Measurements from ENCODE around the gene PRR20G. TPM values are rescaled to one million over a fixed set of nuclear protein-coding genes. Genes with fewer than 3 reads are reported as not detected.
A peak's percentile ranks its signal among the peaks of the same experiment; 100 is the strongest.

The PRR20G gene
- polyA plus RNA-seq, 10 donors = not detected

GRCh38 chr3:127263586-127264231 lies 24.1 kb downstream of the PRR20G start:
- no peak for DNase-seq

DNA sequence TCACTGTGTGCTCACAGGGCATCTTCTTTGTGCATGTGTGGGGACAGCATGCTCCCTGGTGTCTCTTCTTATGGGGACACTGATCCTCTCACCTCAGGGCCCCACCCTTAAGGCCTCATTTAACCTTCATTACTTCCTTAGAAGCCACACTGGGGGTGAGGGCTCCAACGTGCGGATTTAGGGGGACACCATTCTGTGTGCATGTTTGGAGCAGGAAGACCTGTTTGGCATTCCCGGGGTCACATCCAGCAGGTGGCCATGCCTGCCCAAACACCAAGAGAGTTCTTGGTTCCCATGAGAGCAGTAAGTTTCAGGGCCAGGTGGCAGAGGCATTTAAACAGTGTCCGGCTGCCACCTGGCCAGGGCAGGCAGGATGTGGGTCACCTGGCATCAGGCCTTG lies 24.8 kb downstream of the PRR20G start:
- DNase-seq = no peak

DNA sequence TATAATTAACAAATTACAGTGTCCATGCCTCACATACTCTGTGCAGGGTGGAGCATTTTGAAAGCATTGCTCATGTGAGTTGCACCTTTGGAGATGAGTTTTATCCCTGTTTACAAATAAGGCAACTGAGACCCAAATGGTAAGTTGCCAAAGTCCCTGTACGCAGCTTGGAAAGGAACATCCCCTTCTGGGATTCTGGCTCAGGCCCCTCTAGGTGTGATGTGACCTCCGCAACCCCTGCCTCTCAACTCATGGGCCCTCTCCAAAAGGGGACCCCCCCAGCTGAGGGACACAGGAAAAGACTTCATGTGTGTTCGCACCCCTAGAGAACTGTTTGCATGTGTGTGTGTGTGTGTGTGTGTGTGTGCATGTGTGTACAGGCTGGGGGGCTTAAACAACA lies 25.3 kb downstream of the PRR20G start:
- no peak for DNase-seq

- DNase-seq = no peak
These were observed 25.9 kb downstream of the PRR20G start for GRCh38 chr3:127261925-127262324.

DNA sequence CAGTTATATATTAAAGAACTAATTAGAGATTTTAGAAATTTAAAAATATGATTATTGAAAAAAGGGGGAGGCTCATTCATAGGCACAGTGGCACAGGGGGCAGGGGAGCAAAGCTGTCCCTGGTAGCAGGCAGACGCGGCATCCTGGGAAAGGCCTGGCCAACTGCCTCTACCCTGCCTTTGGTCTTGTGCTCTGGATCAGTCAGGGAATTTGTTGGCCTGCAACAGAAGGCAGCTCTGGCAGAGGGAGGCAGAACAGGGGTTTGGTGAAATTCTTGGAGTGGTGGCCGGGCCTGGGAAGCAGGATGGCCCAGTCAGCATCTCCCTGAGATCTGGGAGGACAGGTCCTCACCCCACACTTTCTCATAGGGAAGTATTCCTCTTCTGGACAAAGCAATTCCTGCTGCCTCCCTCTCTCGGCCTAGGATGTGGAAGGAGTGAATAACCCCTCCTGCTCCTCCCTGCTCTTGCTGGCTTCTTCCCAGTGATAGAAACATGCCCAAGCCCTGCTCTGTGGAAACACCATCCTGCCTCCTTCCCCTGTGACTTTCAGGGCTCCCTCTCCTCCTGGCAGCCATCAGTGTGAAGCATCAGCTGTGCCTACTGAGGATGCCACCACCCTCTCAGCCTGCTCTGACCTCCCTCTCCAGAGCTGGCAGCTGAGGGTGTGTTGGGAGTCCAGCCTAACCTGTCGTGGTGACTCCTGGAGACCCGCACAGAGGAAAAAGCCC lies 26.9 kb downstream of the PRR20G start:
- DNase-seq = no peak

DNA sequence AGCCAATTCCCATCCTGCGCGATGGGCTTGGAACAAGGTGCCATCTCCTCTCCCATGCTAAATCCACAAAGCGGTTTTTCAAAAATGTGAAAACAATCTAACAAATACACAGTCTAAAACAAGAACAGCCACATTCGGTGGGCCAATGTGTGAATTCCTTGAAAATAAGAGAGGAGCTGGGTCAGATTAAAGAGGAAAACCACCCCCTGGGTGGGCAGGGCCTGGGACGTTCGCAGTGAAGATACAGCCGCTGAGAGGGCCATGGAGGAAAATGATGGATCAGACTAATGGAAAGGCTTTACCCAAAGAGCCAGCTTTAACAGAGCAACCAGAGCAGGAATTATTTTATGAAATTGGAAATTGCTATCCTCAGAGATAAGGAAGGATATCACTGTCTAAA lies 27.4 kb downstream of the PRR20G start:
- no peak for DNase-seq

DNA sequence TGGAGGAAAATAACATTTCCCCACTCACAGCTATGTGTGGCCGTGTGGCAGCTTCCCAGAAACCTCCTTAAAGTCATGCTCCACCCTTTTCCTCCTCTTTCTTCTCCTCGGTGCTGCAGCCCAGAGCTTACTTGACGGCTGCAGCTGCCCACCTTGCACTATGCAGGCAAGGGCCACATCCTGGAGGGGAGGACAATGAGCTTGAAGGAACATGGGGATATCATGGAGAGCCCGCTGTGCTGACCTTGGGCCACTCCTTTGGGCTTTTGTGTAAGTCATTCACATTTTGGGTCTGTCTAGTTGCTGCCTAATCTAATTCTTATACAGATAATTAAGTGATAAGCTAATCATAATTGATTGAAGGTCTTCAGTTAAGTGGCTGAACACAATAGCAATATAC lies 28.0 kb downstream of the PRR20G start:
- no peak for DNase-seq

GRCh38 chr3:127258733-127259132 lies 29.1 kb downstream of the PRR20G start:
- DNase-seq = peak in 2 of 3 donors; percentile 33 to 34

DNA sequence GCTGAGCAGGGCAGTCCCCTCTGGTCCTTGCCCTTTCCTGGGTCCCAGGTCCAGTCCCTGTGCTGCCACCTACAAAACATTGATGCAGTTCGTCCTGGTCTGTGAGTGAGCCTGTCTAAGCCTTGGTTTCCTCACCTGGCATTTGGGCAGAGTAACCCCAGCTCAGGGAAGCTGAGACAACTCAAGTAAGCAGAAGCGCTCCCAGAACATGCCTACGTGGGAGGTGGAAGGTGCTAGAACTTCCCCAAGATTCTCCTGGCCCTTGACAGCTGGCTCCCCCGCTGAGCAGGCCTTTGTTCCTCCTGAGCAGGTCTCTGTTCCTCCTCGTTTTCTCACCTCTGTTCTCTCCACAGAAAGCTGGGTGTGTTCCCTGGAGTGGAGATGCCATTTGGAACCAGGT lies 30.5 kb downstream of the PRR20G start:
- DNase-seq = no peak

- DNase-seq = no peak
These were observed 31.0 kb downstream of the PRR20G start for GRCh38 chr3:127256733-127257271.

GRCh38 chr3:127256138-127256537 lies 31.7 kb downstream of the PRR20G start:
- DNase-seq = peak in 1 of 3 donors; percentile 6

DNA sequence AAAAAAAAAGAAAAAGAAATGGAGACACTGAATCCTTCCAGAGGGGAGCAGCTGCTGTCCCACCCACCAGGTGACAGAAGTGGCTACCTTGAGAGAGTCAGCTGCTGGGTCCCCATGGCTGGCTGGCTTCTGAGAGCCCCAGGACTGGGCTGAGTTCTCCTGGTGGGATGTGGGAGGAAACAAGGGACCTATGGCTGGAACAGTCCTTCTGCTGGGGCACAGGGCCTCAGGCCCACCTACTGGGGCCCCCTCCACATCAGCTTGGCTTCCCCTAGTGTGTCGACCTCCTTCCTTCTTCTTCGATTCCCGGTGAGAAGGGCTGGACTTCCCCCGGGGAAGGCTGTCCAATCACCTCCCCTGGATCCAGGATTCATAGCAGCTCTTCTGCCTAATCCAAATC lies 32.3 kb downstream of the PRR20G start:
- no peak for DNase-seq

DNA sequence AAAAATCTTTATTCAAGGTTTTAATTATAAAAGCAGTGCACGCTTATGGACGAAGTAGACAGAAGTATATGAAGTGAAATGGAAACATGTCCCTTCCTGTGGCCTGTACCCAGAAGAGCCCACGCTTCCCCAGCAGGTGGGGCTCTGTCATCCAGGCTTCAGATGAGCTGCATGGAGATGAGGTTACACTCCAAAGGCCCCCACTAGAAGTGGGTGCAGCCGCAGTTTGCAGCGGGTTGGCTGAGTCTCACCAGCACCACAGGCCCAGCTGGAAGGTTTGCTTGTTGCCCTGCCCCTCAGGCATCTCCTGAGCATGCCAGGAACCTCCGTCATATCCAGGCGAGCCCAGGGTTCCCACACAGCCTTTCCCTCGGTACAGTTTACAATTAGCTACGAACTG lies 33.1 kb downstream of the PRR20G start:
- DNase-seq = peak in 1 of 3 donors; percentile 21

- DNase-seq = peak in 1 of 3 donors; percentile 11
These were observed 33.7 kb downstream of the PRR20G start for GRCh38 chr3:127254033-127254644.

- no peak for DNase-seq
These were observed 34.4 kb downstream of the PRR20G start for GRCh38 chr3:127253491-127253890.

DNA sequence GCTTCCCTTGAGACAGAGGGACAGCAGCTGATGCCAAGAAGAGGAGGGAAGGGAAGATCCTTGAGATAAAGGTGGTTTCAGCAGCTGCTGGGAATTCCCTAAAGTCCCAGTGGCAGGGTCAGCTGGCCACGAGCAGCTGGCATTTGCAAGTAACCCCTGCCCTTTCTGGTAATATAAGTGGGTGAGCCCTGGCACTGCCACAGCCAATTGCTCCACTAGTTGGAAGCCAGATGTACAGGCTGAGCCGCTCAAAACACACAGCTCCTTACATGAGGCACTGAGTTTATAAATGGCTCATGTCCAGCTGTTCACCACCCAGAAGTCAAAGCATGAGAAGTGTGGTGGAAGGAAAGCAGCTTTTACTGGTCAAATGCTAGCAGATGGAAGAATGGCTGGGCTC lies 35.4 kb downstream of the PRR20G start:
- no peak for DNase-seq

GRCh38 chr3:127250032-127250431 lies 37.8 kb downstream of the PRR20G start:
- no peak for DNase-seq

- DNase-seq = no peak
These were observed 40.6 kb downstream of the PRR20G start for GRCh38 chr3:127247292-127247691.

DNA sequence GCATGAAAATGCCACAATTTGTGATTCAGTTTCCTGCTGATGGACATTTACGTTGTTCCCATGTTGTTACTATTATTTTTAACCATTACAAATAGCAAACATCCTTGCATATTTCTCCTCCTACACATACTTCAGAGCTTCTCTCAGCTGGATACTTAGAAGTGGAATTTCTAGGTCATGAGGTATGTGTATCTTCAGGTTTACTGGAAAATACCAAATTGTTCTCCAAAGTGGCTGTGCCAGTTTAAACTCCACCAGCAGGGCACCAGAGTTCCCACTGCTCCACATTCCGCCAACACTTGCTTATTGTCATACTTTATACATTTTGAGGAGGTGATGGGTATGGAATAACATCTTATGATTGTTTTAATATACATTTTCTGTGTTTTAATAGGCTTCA lies 49.2 kb downstream of the PRR20G start:
- no peak for DNase-seq

GRCh38 chr3:127237835-127238234 lies 50.0 kb downstream of the PRR20G start:
- DNase-seq = no peak

DNA sequence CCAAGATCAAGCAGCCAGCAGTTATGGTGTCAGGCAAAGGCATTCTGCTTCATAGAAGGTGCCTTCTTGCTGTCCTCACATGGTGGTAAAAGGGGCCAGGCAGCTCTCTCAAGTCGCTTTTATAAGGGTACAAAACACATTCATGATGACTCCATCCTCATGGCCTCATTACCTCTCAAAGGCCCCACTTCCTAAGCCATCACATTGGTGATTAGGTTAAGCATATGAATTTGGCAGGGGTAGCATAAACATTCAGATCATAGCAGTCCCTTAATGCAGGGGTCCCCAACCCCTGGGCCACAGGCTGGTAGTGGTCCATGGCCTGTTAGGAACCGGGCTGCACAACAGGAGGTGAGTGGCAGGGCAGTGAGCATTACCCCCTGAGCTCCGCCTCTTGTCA lies 52.1 kb downstream of the PRR20G start:
- no peak for DNase-seq

DNA sequence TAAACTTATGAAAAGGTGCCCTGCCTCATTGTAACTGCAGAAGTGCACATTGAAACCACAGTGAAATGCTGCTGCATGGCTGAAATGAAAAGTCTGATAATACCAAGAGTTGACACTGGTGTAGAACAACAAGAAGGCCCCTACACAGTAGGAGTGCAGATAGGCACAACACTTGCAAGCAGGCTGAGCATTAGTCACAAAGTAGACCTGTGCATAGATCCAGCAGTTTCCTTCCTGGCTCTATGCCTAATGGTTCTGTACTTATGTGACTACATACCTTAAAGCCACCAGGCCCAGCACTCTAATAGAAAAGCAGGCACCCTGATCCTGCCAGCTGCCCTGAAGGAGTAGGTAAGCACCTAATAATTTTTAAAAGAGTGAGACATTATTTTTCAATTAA lies 53.1 kb downstream of the PRR20G start:
- DNase-seq = no peak

All from muscle of back (tissue), 11 donors.